ENCODE results near the gene FOXN3.

- TF ChIP-seq CTCF (IDR thresholded peaks at IDR 0.05) (no peak), EP300 (IDR thresholded peaks at IDR 0.05; ENCODE audit: low read depth) (no peak), POLR2A (IDR thresholded peaks at IDR 0.05) (no peak)
Measured at GRCh38 chr14:89251061-89251460, 166.0 kb downstream of the FOXN3 start.

Data from transverse colon (tissue), 3 donors.